Activated naive CD4-positive, alpha-beta T cell treated with anti-CD3 and anti-CD28 coated beads for 36 hours (primary cell): Measurements from ENCODE around the gene PRKCB. TPM values are rescaled to one million over a fixed set of nuclear protein-coding genes. Genes with fewer than 3 reads are reported as not detected.

ENCODE experiments used
- CTCF ChIA-PET: fragments of 350-600 bp; sonication (Branson Sonifier 250); formaldehyde crosslinking; loops from one replicate; lab custom pipeline; 2021; ENCODE audit warnings: antibody characterized with exemption; lab: Charles Lee
- DNase-seq: peaks from one replicate; pipeline ENCODE4 v3.0.0-alpha.2; 2020
- H3K27ac Mint-ChIP-seq: one replicate; pipeline ENCODE4 v1.8.0; 2021; ENCODE audit warnings: mild to moderate bottlenecking, mixed read lengths
- H3K27me3 Mint-ChIP-seq: one replicate; pipeline ENCODE4 v1.8.0; 2021; ENCODE audit warnings: low read depth, mixed read lengths
- H3K36me3 Mint-ChIP-seq: one replicate; pipeline ENCODE4 v1.8.0; 2021; ENCODE audit warnings: low read depth, mixed read lengths
- H3K4me1 Mint-ChIP-seq: one replicate; pipeline ENCODE4 v1.8.0; 2021; ENCODE audit warnings: low read depth, mixed read lengths
- H3K4me3 Mint-ChIP-seq: one replicate; pipeline ENCODE4 v1.8.0; 2021; ENCODE audit warnings: mild to moderate bottlenecking, moderate library complexity, mixed read lengths
- H3K9me3 Mint-ChIP-seq: one replicate; pipeline ENCODE4 v1.8.0; 2021; ENCODE audit warnings: mixed read lengths
- intact Hi-C: fragments of 100-400 bp; cut with micrococcal nuclease; formaldehyde crosslinking; loops from one replicate; pipeline ENCODE4 v1.15.1; 2023
- total RNA-seq, 2 experiments: library from RNA; stranded (reverse); gene quantifications; one replicate each; pipeline ENCODE4 v1.2.3, GENCODE V29; 2021

Gene PRKCB
- total RNA-seq, 2 experiments from 2014 or later = 37.1 to 38.9 TPM

- CTCF ChIA-PET = no interaction called here
- Mint-ChIP-seq H3K4me1 (no peaks in the 10 kb centered on the region), H3K27ac (no peak overlapping the region), H3K9me3 (no peaks in the 10 kb centered on the region), H3K4me3 (no peak overlapping the region), H3K36me3 (peaks cover 21% of the 10 kb centered on the region), H3K27me3 (no peaks in the 10 kb centered on the region)
- intact Hi-C loops = no loop called here
- no peak for DNase-seq
Observed at GRCh38 chr16:24116046-24116776, 280.4 kb downstream of the PRKCB start.

GRCh38 chr16:24116989-24117388, 281.2 kb downstream of the PRKCB start:
- intact Hi-C loops = no loop called here
- Mint-ChIP-seq H3K4me3 (no peak overlapping the region), H3K27ac (no peak overlapping the region), H3K36me3 (peaks cover 22% of the 10 kb centered on the region), H3K9me3 (no peaks in the 10 kb centered on the region), H3K4me1 (no peaks in the 10 kb centered on the region), H3K27me3 (no peaks in the 10 kb centered on the region)
- CTCF ChIA-PET = no interaction called here
- no peak for DNase-seq

GRCh38 chr16:24117680-24118079, 281.9 kb downstream of the PRKCB start:
- H3K36me3 Mint-ChIP-seq = peaks cover 24% of the 10 kb centered on the region
- H3K9me3 Mint-ChIP-seq = no peaks in the 10 kb centered on the region
- H3K27ac Mint-ChIP-seq = no peak overlapping the region
- H3K27me3 Mint-ChIP-seq = no peaks in the 10 kb centered on the region
- no peak for DNase-seq
- H3K4me1 Mint-ChIP-seq = no peaks in the 10 kb centered on the region
- intact Hi-C loops = no loop called here
- H3K4me3 Mint-ChIP-seq = no peak overlapping the region
- CTCF ChIA-PET = no interaction called here

- no peaks in the 10 kb centered on the region for H3K9me3 Mint-ChIP-seq
- no peaks in the 10 kb centered on the region for H3K4me1 Mint-ChIP-seq
- peaks cover 25% of the 10 kb centered on the region for H3K36me3 Mint-ChIP-seq
- CTCF ChIA-PET = interaction anchor here (0.6 kb wide), 1 partner anchor 16 kb away, joined by 3 read pairs; no protein-coding TSS in a partner anchor
- DNase-seq = no peak
- H3K27me3 Mint-ChIP-seq = no peaks in the 10 kb centered on the region
- H3K27ac Mint-ChIP-seq = no peak overlapping the region
- H3K4me3 Mint-ChIP-seq = no peak overlapping the region
- intact Hi-C loops = no loop called here
Observed at GRCh38 chr16:24118126-24118821, 282.5 kb downstream of the PRKCB start.

- Mint-ChIP-seq H3K27me3 (no peaks in the 10 kb centered on the region), H3K4me3 (no peak overlapping the region), H3K27ac (no peak overlapping the region), H3K4me1 (no peaks in the 10 kb centered on the region), H3K9me3 (no peaks in the 10 kb centered on the region), H3K36me3 (peaks cover 24% of the 10 kb centered on the region)
- CTCF ChIA-PET = no interaction called here
- intact Hi-C loops = no loop called here
- no peak for DNase-seq
Observed at GRCh38 chr16:24119807-24120206, 284.0 kb downstream of the PRKCB start.

- Mint-ChIP-seq H3K27me3 (no peaks in the 10 kb centered on the region), H3K4me1 (no peaks in the 10 kb centered on the region), H3K27ac (no peak overlapping the region), H3K9me3 (no peaks in the 10 kb centered on the region), H3K36me3 (peaks cover 21% of the 10 kb centered on the region), H3K4me3 (no peak overlapping the region)
- CTCF ChIA-PET = interaction anchor here (1.8 kb wide), 1 partner anchor 52 kb away, joined by 5 read pairs; no protein-coding TSS in a partner anchor
- intact Hi-C loops = no loop called here
- DNase-seq = no peak
Observed at GRCh38 chr16:24123275-24123674, 287.5 kb downstream of the PRKCB start.

GRCh38 chr16:24124291-24124690, 288.5 kb downstream of the PRKCB start:
- CTCF ChIA-PET = interaction anchor here (1.8 kb wide), 1 partner anchor 53 kb away, joined by 5 read pairs; no protein-coding TSS in a partner anchor
- Mint-ChIP-seq H3K27ac (no peak overlapping the region), H3K27me3 (no peaks in the 10 kb centered on the region), H3K36me3 (peaks cover 20% of the 10 kb centered on the region), H3K4me1 (no peaks in the 10 kb centered on the region), H3K4me3 (no peak overlapping the region), H3K9me3 (no peaks in the 10 kb centered on the region)
- no peak for DNase-seq
- intact Hi-C loops = no loop called here

GRCh38 chr16:24125214-24125613, 289.4 kb downstream of the PRKCB start:
- no peaks in the 10 kb centered on the region for H3K9me3 Mint-ChIP-seq
- intact Hi-C loops = no loop called here
- DNase-seq = no peak
- no peaks in the 10 kb centered on the region for H3K4me1 Mint-ChIP-seq
- H3K4me3 Mint-ChIP-seq = no peak overlapping the region
- CTCF ChIA-PET = no interaction called here
- no peak overlapping the region for H3K27ac Mint-ChIP-seq
- no peaks in the 10 kb centered on the region for H3K27me3 Mint-ChIP-seq
- H3K36me3 Mint-ChIP-seq = peaks cover 19% of the 10 kb centered on the region

- no peaks in the 10 kb centered on the region for H3K9me3 Mint-ChIP-seq
- H3K4me3 Mint-ChIP-seq = no peak overlapping the region
- H3K4me1 Mint-ChIP-seq = peaks cover 12% of the 10 kb centered on the region
- H3K27ac Mint-ChIP-seq = no peak overlapping the region
- no peaks in the 10 kb centered on the region for H3K27me3 Mint-ChIP-seq
- intact Hi-C loops = no loop called here
- no peak for DNase-seq
- peaks cover 4% of the 10 kb centered on the region for H3K36me3 Mint-ChIP-seq
- CTCF ChIA-PET = no interaction called here
Observed at GRCh38 chr16:24129412-24129918, 293.7 kb downstream of the PRKCB start.

GRCh38 chr16:24130494-24131085, 294.8 kb downstream of the PRKCB start:
- H3K27ac Mint-ChIP-seq = no peak overlapping the region

GRCh38 chr16:24131294-24131693, 295.5 kb downstream of the PRKCB start:
- H3K27me3 Mint-ChIP-seq = no peaks in the 10 kb centered on the region
- peaks cover 12% of the 10 kb centered on the region for H3K4me1 Mint-ChIP-seq
- no peaks in the 10 kb centered on the region for H3K9me3 Mint-ChIP-seq
- intact Hi-C loops = no loop called here
- H3K27ac Mint-ChIP-seq = no peak overlapping the region
- no peak overlapping the region for H3K4me3 Mint-ChIP-seq
- CTCF ChIA-PET = interaction anchor here (1.2 kb wide), 1 partner anchor 61 kb away, joined by 5 read pairs; no protein-coding TSS in a partner anchor
- H3K36me3 Mint-ChIP-seq = peaks cover 8% of the 10 kb centered on the region
- DNase-seq = no peak

More at GRCh38 chr16:24130494-24131085, 294.8 kb downstream of the PRKCB start:
- Mint-ChIP-seq H3K4me1 (peaks cover 12% of the 10 kb centered on the region), H3K36me3 (peaks cover 4% of the 10 kb centered on the region), H3K9me3 (no peaks in the 10 kb centered on the region), H3K4me3 (no peak overlapping the region), H3K27me3 (no peaks in the 10 kb centered on the region)
- DNase-seq = no peak
- intact Hi-C loops = no loop called here
- CTCF ChIA-PET = interaction anchor here (1.2 kb wide), 1 partner anchor 60 kb away, joined by 5 read pairs; no protein-coding TSS in a partner anchor

- no peak overlapping the region for H3K27ac Mint-ChIP-seq
- intact Hi-C loops = no loop called here
- peaks cover 12% of the 10 kb centered on the region for H3K4me1 Mint-ChIP-seq
- H3K27me3 Mint-ChIP-seq = no peaks in the 10 kb centered on the region
- H3K36me3 Mint-ChIP-seq = peaks cover 8% of the 10 kb centered on the region
- no peak for DNase-seq
- CTCF ChIA-PET = interaction anchor here (0.6 kb wide), 1 partner anchor 274 kb away, joined by 4 read pairs; no protein-coding TSS in a partner anchor
- H3K4me3 Mint-ChIP-seq = no peak overlapping the region
- H3K9me3 Mint-ChIP-seq = no peaks in the 10 kb centered on the region
Observed at GRCh38 chr16:24132048-24132796, 296.4 kb downstream of the PRKCB start.
